ENCODE data around the gene SLC5A11.

SLC5A11 gene

GRCh38 chr16:24917236-24917635 is 71.5 kb downstream of the SLC5A11 start:
- no peak for DNase-seq (ENCODE audit: low read depth in 1 of 2, low spot score in 1 of 2)

GRCh38 chr16:24917891-24918290 is 72.1 kb downstream of the SLC5A11 start:
- DNase-seq (ENCODE audit: low read depth in 1 of 2, low spot score in 1 of 2) = no peak

- no peak for DNase-seq (ENCODE audit: low read depth in 1 of 2, low spot score in 1 of 2)
These were observed 72.9 kb downstream of the SLC5A11 start for GRCh38 chr16:24918641-24919040.

GRCh38 chr16:24919536-24919935 is 73.8 kb downstream of the SLC5A11 start:
- DNase-seq (ENCODE audit: low read depth in 1 of 2, low spot score in 1 of 2) = no peak

- DNase-seq (ENCODE audit: low read depth in 1 of 2, low spot score in 1 of 2) = no peak
These were observed 74.8 kb downstream of the SLC5A11 start for GRCh38 chr16:24920568-24920967.

- no peak for DNase-seq (ENCODE audit: low read depth in 1 of 2, low spot score in 1 of 2)
These were observed 75.5 kb downstream of the SLC5A11 start for GRCh38 chr16:24921229-24921628.

- no peak for DNase-seq (ENCODE audit: low read depth in 1 of 2, low spot score in 1 of 2)
These were observed 79.4 kb downstream of the SLC5A11 start for GRCh38 chr16:24925163-24925562.

- DNase-seq (ENCODE audit: low read depth in 1 of 2, low spot score in 1 of 2) = no peak
These were observed 83.6 kb downstream of the SLC5A11 start for GRCh38 chr16:24929409-24929808.

GRCh38 chr16:24930440-24930839 is 84.7 kb downstream of the SLC5A11 start:
- no peak for DNase-seq (ENCODE audit: low read depth in 1 of 2, low spot score in 1 of 2)

- no peak for DNase-seq (ENCODE audit: low read depth in 1 of 2, low spot score in 1 of 2)
These were observed 85.3 kb downstream of the SLC5A11 start for GRCh38 chr16:24931091-24931490.

GRCh38 chr16:24935336-24935735 is 89.6 kb downstream of the SLC5A11 start:
- DNase-seq (ENCODE audit: low read depth in 1 of 2, low spot score in 1 of 2) = no peak

GRCh38 chr16:24936151-24936550 is 90.4 kb downstream of the SLC5A11 start:
- no peak for DNase-seq (ENCODE audit: low read depth in 1 of 2, low spot score in 1 of 2)

GRCh38 chr16:24939224-24939623 is 93.5 kb downstream of the SLC5A11 start:
- DNase-seq (ENCODE audit: low read depth in 1 of 2, low spot score in 1 of 2) = no peak

GRCh38 chr16:24939738-24940137 is 94.0 kb downstream of the SLC5A11 start:
- DNase-seq (ENCODE audit: low read depth in 1 of 2, low spot score in 1 of 2) = no peak

GRCh38 chr16:24943471-24943870 is 97.7 kb downstream of the SLC5A11 start:
- no peak for DNase-seq (ENCODE audit: low read depth in 1 of 2, low spot score in 1 of 2)

- DNase-seq (ENCODE audit: low read depth in 1 of 2, low spot score in 1 of 2) = no peak
These were observed 98.4 kb downstream of the SLC5A11 start for GRCh38 chr16:24944206-24944605.

GRCh38 chr16:24946155-24946554 is 100.4 kb downstream of the SLC5A11 start:
- DNase-seq (ENCODE audit: low read depth in 1 of 2, low spot score in 1 of 2) = no peak

GRCh38 chr16:24950275-24950674 is 104.5 kb downstream of the SLC5A11 start:
- no peak for DNase-seq (ENCODE audit: low read depth in 1 of 2, low spot score in 1 of 2)

GRCh38 chr16:24953306-24953705 is 107.5 kb downstream of the SLC5A11 start:
- DNase-seq (ENCODE audit: low read depth in 1 of 2, low spot score in 1 of 2) = no peak

- DNase-seq (ENCODE audit: low read depth in 1 of 2, low spot score in 1 of 2) = no peak
These were observed 108.0 kb downstream of the SLC5A11 start for GRCh38 chr16:24953721-24954120.

- DNase-seq (ENCODE audit: low read depth in 1 of 2, low spot score in 1 of 2) = no peak
These were observed 108.4 kb downstream of the SLC5A11 start for GRCh38 chr16:24954137-24954536.

GRCh38 chr16:24955975-24956731 is 110.4 kb downstream of the SLC5A11 start:
- DNase-seq (ENCODE audit: low read depth in 1 of 2, low spot score in 1 of 2) = no peak

GRCh38 chr16:24957887-24958286 is 112.1 kb downstream of the SLC5A11 start:
- DNase-seq (ENCODE audit: low read depth in 1 of 2, low spot score in 1 of 2) = no peak

Data from activated T-helper 1 cell treated with anti-CD3 and anti-CD28 coated beads, Interleukin-2, amount 50 U/mL, for 16 hours (primary cell).